ENCODE results near the gene SF3B3.

The SF3B3 gene

GRCh38 chr16:70594569-70594968, 71.0 kb downstream of the SF3B3 start:
- TF ChIP-seq, protein P1, sequence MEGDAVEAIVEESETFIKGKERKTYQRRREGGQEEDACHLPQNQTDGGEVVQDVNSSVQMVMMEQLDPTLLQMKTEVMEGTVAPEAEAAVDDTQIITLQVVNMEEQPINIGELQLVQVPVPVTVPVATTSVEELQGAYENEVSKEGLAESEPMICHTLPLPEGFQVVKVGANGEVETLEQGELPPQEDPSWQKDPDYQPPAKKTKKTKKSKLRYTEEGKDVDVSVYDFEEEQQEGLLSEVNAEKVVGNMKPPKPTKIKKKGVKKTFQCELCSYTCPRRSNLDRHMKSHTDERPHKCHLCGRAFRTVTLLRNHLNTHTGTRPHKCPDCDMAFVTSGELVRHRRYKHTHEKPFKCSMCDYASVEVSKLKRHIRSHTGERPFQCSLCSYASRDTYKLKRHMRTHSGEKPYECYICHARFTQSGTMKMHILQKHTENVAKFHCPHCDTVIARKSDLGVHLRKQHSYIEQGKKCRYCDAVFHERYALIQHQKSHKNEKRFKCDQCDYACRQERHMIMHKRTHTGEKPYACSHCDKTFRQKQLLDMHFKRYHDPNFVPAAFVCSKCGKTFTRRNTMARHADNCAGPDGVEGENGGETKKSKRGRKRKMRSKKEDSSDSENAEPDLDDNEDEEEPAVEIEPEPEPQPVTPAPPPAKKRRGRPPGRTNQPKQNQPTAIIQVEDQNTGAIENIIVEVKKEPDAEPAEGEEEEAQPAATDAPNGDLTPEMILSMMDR (IDR thresholded peaks at IDR 0.05; ENCODE audit: insufficient read depth, low read depth, low read length, missing control alignments): no peak
- DNase-seq (ENCODE audit: low read depth): peak; percentile 30
- no peak overlapping the region for H3K4me3 ChIP-seq (ENCODE audit: low read length)

DNA sequence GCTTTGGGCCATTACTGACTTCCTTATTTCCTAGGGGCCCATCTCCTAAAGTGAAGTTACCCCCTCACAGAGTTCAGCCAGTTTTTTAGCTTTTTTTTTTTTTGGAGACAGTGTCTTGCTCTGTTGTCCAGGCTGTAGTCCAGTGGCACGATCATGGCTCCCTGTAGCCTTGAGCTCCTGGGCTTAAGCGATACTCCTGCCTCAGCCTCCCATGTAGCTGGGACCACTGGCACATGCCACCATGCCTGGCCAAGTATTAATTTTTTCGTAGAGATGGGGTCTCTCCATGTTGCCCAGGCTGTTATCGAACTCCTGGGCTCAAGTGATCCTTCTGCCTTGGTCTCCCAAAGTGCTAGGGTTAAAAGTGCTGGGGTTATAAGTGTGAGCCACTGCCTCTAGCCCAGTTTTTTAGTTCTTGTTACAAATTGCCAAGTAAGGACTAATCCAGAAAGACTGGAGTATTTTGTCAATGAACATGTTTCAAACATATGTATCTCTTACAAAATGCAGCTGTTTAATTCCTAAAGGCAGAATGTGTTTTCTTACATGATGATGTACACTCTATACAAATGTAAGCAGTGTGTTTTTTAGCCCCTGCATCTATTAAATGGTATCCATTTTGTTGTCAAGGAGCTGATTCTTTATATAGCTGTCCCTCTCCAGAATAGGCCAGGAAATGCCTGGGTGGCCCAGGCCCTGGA, 73.7 kb downstream of the SF3B3 start:
- H3K4me3 ChIP-seq (ENCODE audit: low read length): no peak overlapping the region
- TF ChIP-seq, protein P1 (IDR thresholded peaks at IDR 0.05; ENCODE audit: insufficient read depth, low read depth, low read length, missing control alignments): no peak
- DNase-seq (ENCODE audit: low read depth): no peak

- H3K4me3 ChIP-seq (ENCODE audit: low read length): no peak overlapping the region
- no peak for DNase-seq (ENCODE audit: low read depth)
- TF ChIP-seq, protein P1 (IDR thresholded peaks at IDR 0.05; ENCODE audit: insufficient read depth, low read depth, low read length, missing control alignments): no peak
Measured at GRCh38 chr16:70598937-70599503, 75.4 kb downstream of the SF3B3 start.

GRCh38 chr16:70600730-70601129, 77.1 kb downstream of the SF3B3 start:
- DNase-seq (ENCODE audit: low read depth): no peak
- no peak overlapping the region for H3K4me3 ChIP-seq (ENCODE audit: low read length)
- TF ChIP-seq, protein P1 (IDR thresholded peaks at IDR 0.05; ENCODE audit: insufficient read depth, low read depth, low read length, missing control alignments): no peak

GRCh38 chr16:70601576-70602575, 78.3 kb downstream of the SF3B3 start:
- H3K4me3 ChIP-seq (ENCODE audit: low read length): no peak overlapping the region
- TF ChIP-seq, protein P1 (IDR thresholded peaks at IDR 0.05; ENCODE audit: insufficient read depth, low read depth, low read length, missing control alignments): no peak
- DNase-seq (ENCODE audit: low read depth): no peak

GRCh38 chr16:70602831-70603230, 79.2 kb downstream of the SF3B3 start:
- TF ChIP-seq, protein P1 (IDR thresholded peaks at IDR 0.05; ENCODE audit: insufficient read depth, low read depth, low read length, missing control alignments): no peak
- no peak for DNase-seq (ENCODE audit: low read depth)

More at GRCh38 chr16:70602831-70603230, 79.2 kb downstream of the SF3B3 start:
- no peak overlapping the region for H3K4me3 ChIP-seq (ENCODE audit: low read length)

Measured in epithelial cell of esophagus (primary cell).